HG02884 (cell line): ENCODE results near the gene GNAI1.
"Not testable (repeated sequence)": the region's sequence is repeated elsewhere in the genome, so short reads cannot be mapped to it uniquely, and the experiment has no call there.

Source experiments
- ATAC-seq: cut with Tn5 transposase; IDR thresholded peaks from one replicate; pipeline ENCODE4 v1.9.1; 2021; ENCODE audit warnings: mild to moderate bottlenecking, moderate library complexity; ENCODE audit not compliant: unreplicated experiment

Gene GNAI1

GRCh38 chr7:80154656-80155333, 20.2 kb downstream of the GNAI1 start:
- ATAC-seq: no peak

- ATAC-seq: no peak
Observed at GRCh38 chr7:80155374-80155773, 20.7 kb downstream of the GNAI1 start.

GRCh38 chr7:80157770-80158169, 23.1 kb downstream of the GNAI1 start:
- ATAC-seq: not testable (repeated sequence)

- ATAC-seq: no peak
Observed at GRCh38 chr7:80159802-80160201, 25.2 kb downstream of the GNAI1 start.

GRCh38 chr7:80161466-80161865, 26.8 kb downstream of the GNAI1 start:
- ATAC-seq: no peak

- no peak for ATAC-seq
Observed at GRCh38 chr7:80165177-80165576, 30.5 kb downstream of the GNAI1 start.

- ATAC-seq: no peak
Observed at GRCh38 chr7:80170445-80170844, 35.8 kb downstream of the GNAI1 start.

GRCh38 chr7:80172387-80172786, 37.8 kb downstream of the GNAI1 start:
- ATAC-seq: no peak

GRCh38 chr7:80175744-80176143, 41.1 kb downstream of the GNAI1 start:
- no peak for ATAC-seq

- no peak for ATAC-seq
Observed at GRCh38 chr7:80181411-80181810, 46.8 kb downstream of the GNAI1 start.

GRCh38 chr7:80182630-80183276, 48.1 kb downstream of the GNAI1 start:
- ATAC-seq: no peak

- no peak for ATAC-seq
Observed at GRCh38 chr7:80183351-80183750, 48.7 kb downstream of the GNAI1 start.

GRCh38 chr7:80183900-80184685, 49.5 kb downstream of the GNAI1 start:
- no peak for ATAC-seq

- no peak for ATAC-seq
Observed at GRCh38 chr7:80184693-80185092, 50.1 kb downstream of the GNAI1 start.

- ATAC-seq: no peak
Observed at GRCh38 chr7:80185571-80185970, 50.9 kb downstream of the GNAI1 start.

- ATAC-seq: no peak
Observed at GRCh38 chr7:80186721-80187120, 52.1 kb downstream of the GNAI1 start.

GRCh38 chr7:80187279-80187678, 52.6 kb downstream of the GNAI1 start:
- ATAC-seq: no peak

GRCh38 chr7:80187727-80188126, 53.1 kb downstream of the GNAI1 start:
- no peak for ATAC-seq

- no peak for ATAC-seq
Observed at GRCh38 chr7:80189638-80190037, 55.0 kb downstream of the GNAI1 start.

GRCh38 chr7:80197627-80198026, 63.0 kb downstream of the GNAI1 start:
- no peak for ATAC-seq

GRCh38 chr7:80199051-80199450, 64.4 kb downstream of the GNAI1 start:
- ATAC-seq: no peak

GRCh38 chr7:80204454-80204853, 69.8 kb downstream of the GNAI1 start:
- ATAC-seq: no peak
